ENCODE data around the gene IZUMO1.

GRCh38 chr19:48720251-48720612 is 26.5 kb downstream of the IZUMO1 start:
- no peak for TF ChIP-seq CTCF (conservative IDR thresholded peaks at IDR 0.05; ENCODE audit: low read length)
- TF ChIP-seq EZH2phosphoT487 (IDR thresholded peaks at IDR 0.05; ENCODE audit: borderline replicate concordance): no peak

Data from Loucy (cell line).